Measurements from ENCODE around the gene COPZ2.
"Not testable (repeated sequence)": the region's sequence is repeated elsewhere in the genome, so short reads cannot be mapped to it uniquely, and the experiment has no call there.

The COPZ2 gene

GRCh38 chr17:48002266-48002915, 35.2 kb downstream of the COPZ2 start:
- H3K27ac ChIP-seq: no peak overlapping the region
- no peak for TF ChIP-seq ZFX (IDR thresholded peaks at IDR 0.05)
- TF ChIP-seq, protein P1, sequence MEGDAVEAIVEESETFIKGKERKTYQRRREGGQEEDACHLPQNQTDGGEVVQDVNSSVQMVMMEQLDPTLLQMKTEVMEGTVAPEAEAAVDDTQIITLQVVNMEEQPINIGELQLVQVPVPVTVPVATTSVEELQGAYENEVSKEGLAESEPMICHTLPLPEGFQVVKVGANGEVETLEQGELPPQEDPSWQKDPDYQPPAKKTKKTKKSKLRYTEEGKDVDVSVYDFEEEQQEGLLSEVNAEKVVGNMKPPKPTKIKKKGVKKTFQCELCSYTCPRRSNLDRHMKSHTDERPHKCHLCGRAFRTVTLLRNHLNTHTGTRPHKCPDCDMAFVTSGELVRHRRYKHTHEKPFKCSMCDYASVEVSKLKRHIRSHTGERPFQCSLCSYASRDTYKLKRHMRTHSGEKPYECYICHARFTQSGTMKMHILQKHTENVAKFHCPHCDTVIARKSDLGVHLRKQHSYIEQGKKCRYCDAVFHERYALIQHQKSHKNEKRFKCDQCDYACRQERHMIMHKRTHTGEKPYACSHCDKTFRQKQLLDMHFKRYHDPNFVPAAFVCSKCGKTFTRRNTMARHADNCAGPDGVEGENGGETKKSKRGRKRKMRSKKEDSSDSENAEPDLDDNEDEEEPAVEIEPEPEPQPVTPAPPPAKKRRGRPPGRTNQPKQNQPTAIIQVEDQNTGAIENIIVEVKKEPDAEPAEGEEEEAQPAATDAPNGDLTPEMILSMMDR (conservative IDR thresholded peaks at IDR 0.05): no peak

DNA sequence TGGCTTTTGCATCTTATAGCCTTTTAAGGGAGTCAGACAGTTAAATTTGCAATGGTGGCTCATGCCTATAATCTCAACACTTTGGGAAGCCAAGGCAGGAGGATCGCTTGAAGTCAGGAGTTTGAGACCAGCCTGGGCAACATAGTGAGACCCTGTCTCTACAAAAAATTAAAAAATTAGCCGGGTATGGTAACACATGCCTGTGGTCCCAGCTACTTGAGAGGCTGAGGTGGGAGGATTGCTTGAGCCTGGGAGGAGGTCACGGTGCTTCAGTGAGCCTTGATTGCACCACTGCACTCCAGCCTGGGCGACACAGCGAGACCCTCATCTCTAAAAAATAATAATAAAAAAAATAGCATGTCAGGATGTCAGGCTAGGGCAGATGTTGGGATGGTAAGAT, 35.9 kb downstream of the COPZ2 start:
- not testable (repeated sequence) for H3K27ac ChIP-seq

DNA sequence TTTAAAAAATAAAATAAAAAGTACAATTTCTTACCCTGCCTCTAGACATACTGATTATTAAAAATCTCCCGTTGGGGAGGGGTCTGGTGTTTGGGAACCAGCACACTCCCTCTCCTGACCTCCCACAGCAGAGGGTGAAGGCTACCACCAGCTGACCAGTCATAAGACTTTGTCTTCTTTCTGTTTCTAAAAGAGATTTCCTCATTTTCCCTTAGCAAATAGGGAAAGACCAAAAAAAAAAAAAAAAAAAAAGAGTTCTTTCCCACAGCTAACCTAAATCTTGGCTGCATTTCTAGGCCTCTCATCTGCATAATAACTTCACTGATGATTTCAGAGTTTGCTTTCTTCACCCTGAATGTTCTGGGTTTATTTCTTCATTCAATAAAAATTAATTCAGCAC, 36.4 kb downstream of the COPZ2 start:
- H3K27ac ChIP-seq: no peak overlapping the region
- TF ChIP-seq ZFX (IDR thresholded peaks at IDR 0.05): no peak
- TF ChIP-seq, protein P1 (conservative IDR thresholded peaks at IDR 0.05): no peak

- no peak for TF ChIP-seq ZFX (IDR thresholded peaks at IDR 0.05)
- TF ChIP-seq, protein P1 (conservative IDR thresholded peaks at IDR 0.05): no peak
- no peak overlapping the region for H3K27ac ChIP-seq
Measured at GRCh38 chr17:47999582-47999981, 38.0 kb downstream of the COPZ2 start.

DNA sequence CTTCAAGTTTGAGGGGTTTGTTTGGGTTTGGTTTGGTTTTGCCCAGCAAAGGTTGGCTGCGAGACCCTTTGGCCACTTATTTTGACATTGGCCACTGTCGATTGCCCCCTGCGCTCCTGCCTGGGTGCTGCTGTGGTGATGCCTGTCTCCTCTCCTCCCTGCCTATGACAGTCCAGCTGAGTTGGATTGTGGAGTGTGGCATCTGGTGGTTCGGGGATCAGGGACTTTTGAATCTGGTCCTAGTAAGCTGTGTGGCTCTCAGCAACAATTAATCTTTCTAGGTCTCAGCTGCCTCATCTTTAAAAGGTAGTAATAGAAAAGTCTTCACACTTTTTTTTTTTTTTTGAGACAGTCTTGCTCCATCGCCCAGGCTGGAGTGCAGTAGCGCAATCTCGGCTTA, 39.6 kb downstream of the COPZ2 start:
- TF ChIP-seq, protein P1 (conservative IDR thresholded peaks at IDR 0.05): no peak
- TF ChIP-seq ZFX (IDR thresholded peaks at IDR 0.05): no peak
- H3K27ac ChIP-seq: no peak overlapping the region

- H3K27ac ChIP-seq: no peak overlapping the region
- TF ChIP-seq, protein P1 (conservative IDR thresholded peaks at IDR 0.05): no peak
- TF ChIP-seq ZFX (IDR thresholded peaks at IDR 0.05): no peak
Measured at GRCh38 chr17:47997586-47997985, 40.0 kb downstream of the COPZ2 start.

DNA sequence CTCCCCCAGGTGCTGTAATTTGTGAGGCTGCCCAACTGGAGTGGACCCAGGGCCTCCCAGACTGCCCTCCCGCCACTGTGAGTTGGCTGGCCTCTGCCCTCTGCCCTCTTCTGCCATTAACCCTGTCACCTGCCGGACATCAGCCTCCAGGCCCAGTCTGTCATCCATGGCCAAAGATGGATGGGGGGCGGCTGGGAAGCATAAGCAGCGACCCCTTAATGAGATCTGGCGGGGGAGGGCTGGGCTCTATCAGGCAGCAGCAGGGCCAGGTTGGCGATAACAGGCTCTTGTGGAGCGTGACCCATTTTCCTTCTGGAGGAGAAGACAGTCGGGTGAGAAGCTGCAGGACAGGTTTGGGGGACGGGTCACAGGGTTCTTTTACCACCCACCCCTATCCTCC, 41.4 kb downstream of the COPZ2 start:
- H3K27ac ChIP-seq: no peak overlapping the region
- TF ChIP-seq, protein P1 (conservative IDR thresholded peaks at IDR 0.05): no peak
- no peak for TF ChIP-seq ZFX (IDR thresholded peaks at IDR 0.05)

GRCh38 chr17:47995241-47995935, 42.2 kb downstream of the COPZ2 start:
- no peak overlapping the region for H3K27ac ChIP-seq
- TF ChIP-seq, protein P1 (conservative IDR thresholded peaks at IDR 0.05): no peak
- TF ChIP-seq ZFX (IDR thresholded peaks at IDR 0.05): no peak
